GM23338 (cell line): ENCODE results near the gene SAFB2. TPM values are rescaled to one million over a fixed set of nuclear protein-coding genes. Genes with fewer than 3 reads are reported as not detected.

Experiments
- ATAC-seq: fragments of 200-7000 bp; cut with Tn5 transposase; 3 replicates; pipeline ENCODE4 v1.9.1; 2020
- DNase-seq: peaks from one replicate; pipeline ENCODE4 v3.0.0-alpha.2; 2015; ENCODE audit warnings: low spot score
- H2AFZ ChIP-seq: fragments of 200-600 bp; sonication (generic); 2 replicates; pipeline ENCODE4 v1.8.0; 2016; ENCODE audit warnings: antibody characterized with exemption, mild to moderate bottlenecking, moderate library complexity
- H3F3A ChIP-seq: fragments of 200-600 bp; sonication (generic); replicated peaks from 2 replicates; pipeline ENCODE4 v1.8.0; 2017; ENCODE audit warnings: antibody characterized with exemption, mixed run types, low read depth
- H3K27ac ChIP-seq: fragments of 200-600 bp; sonication (generic); 2 replicates; pipeline ENCODE4 v1.6.1; 2016; ENCODE audit warnings: low read depth
- H3K27me3 ChIP-seq: fragments of 200-600 bp; sonication (generic); 2 replicates; pipeline ENCODE4 v1.8.0; 2016; ENCODE audit warnings: mild to moderate bottlenecking, mixed run types, moderate library complexity; ENCODE audit not compliant: insufficient read depth
- H3K36me3 ChIP-seq: fragments of 200-600 bp; sonication (generic); 2 replicates; pipeline ENCODE4 v1.8.0; 2016; ENCODE audit warnings: mild to moderate bottlenecking; ENCODE audit not compliant: insufficient read depth
- H3K4me1 ChIP-seq: fragments of 200-600 bp; sonication (generic); 2 replicates; pipeline ENCODE4 v1.8.0; 2016; ENCODE audit warnings: mild to moderate bottlenecking, moderate library complexity; ENCODE audit not compliant: insufficient read depth
- H3K4me2 ChIP-seq: fragments of 200-600 bp; sonication (generic); 2 replicates; pipeline ENCODE4 v1.7.1; 2017; ENCODE audit warnings: mixed run types
- H3K4me3 ChIP-seq: fragments of 200-600 bp; sonication (generic); 2 replicates; pipeline ENCODE4 v1.6.1; 2016; ENCODE audit warnings: mixed run types
- H3K79me2 ChIP-seq: fragments of 200-600 bp; sonication (generic); replicated peaks from 2 replicates; pipeline ENCODE4 v1.8.0; 2017; ENCODE audit warnings: mild to moderate bottlenecking; ENCODE audit not compliant: insufficient read depth
- H3K9me2 ChIP-seq: fragments of 200-600 bp; sonication (generic); 2 replicates; pipeline ENCODE4 v1.8.0; 2017; ENCODE audit not compliant: insufficient read depth
- H4K20me1 ChIP-seq: fragments of 200-600 bp; sonication (generic); replicated peaks from 2 replicates; pipeline ENCODE4 v1.8.0; 2017; ENCODE audit warnings: mild to moderate bottlenecking; ENCODE audit not compliant: insufficient read depth
- H3K27ac Mint-ChIP-seq: 2 replicates; pipeline ENCODE4 v1.8.0; 2020; ENCODE audit warnings: inconsistent platforms, mild to moderate bottlenecking, moderate library complexity, mixed read lengths
- H3K27me3 Mint-ChIP-seq: 3 replicates; pipeline ENCODE4 v1.8.0; 2022; ENCODE audit warnings: low read depth, mild to moderate bottlenecking, moderate library complexity, mixed read lengths, inconsistent platforms; ENCODE audit not compliant: insufficient read depth, poor library complexity
- H3K36me3 Mint-ChIP-seq: 3 replicates; pipeline ENCODE4 v1.8.0; 2021; ENCODE audit warnings: low read depth, mild to moderate bottlenecking, inconsistent platforms, moderate library complexity, mixed read lengths
- H3K4me1 Mint-ChIP-seq: 3 replicates; pipeline ENCODE4 v1.8.0; 2020; ENCODE audit warnings: mild to moderate bottlenecking, inconsistent platforms, mixed read lengths
- H3K4me3 Mint-ChIP-seq: 3 replicates; pipeline ENCODE4 v1.8.0; 2021; ENCODE audit warnings: moderate library complexity, mild to moderate bottlenecking, inconsistent platforms, mixed read lengths
- H3K9me3 Mint-ChIP-seq: 3 replicates; pipeline ENCODE4 v1.8.0; 2020; ENCODE audit warnings: moderate library complexity, mild to moderate bottlenecking, inconsistent platforms, mixed read lengths
- EZH2 ChIP-seq: fragments of 200-600 bp; sonication (generic); IDR thresholded peaks from one replicate; pipeline ENCODE4 v1.8.0; 2017; ENCODE audit warnings: antibody characterized with exemption, mild to moderate bottlenecking, low read depth; ENCODE audit not compliant: unreplicated experiment
- JUNB ChIP-seq: IDR thresholded peaks from one replicate; pipeline ENCODE4 v1.6.1; 2016; ENCODE audit warnings: antibody characterized with exemption; ENCODE audit not compliant: unreplicated experiment
- POLR2AphosphoS5 ChIP-seq: IDR thresholded peaks from 2 replicates; pipeline ENCODE4 v1.6.1; 2016; ENCODE audit warnings: antibody characterized with exemption, low read depth
- REST ChIP-seq: IDR thresholded peaks from one replicate; pipeline ENCODE4 v1.6.1; 2018; ENCODE audit warnings: antibody characterized with exemption; ENCODE audit not compliant: unreplicated experiment
- STAT1 ChIP-seq: IDR thresholded peaks from one replicate; pipeline ENCODE4 v1.6.1; 2016; ENCODE audit warnings: antibody characterized with exemption; ENCODE audit not compliant: unreplicated experiment
- ZNF114 ChIP-seq: fragments of 250-450 bp; sonication (Bioruptor Pico); IDR thresholded peaks from 2 replicates; pipeline ENCODE4 v1.5.0; 2020; ENCODE audit warnings: mild to moderate bottlenecking, moderate library complexity
- ZNF331 ChIP-seq: fragments of 250-450 bp; sonication (Bioruptor Pico); IDR thresholded peaks from 2 replicates; pipeline ENCODE4 v1.5.0; 2020; ENCODE audit warnings: low read depth, mild to moderate bottlenecking, moderate library complexity
- polyA plus RNA-seq: library from polyadenylated mRNA; unstranded; fragments of >200 nt; fragmentation: Nextera tagmentation; extraction: Ambion mirVana; gene quantifications from 2 replicates; pipeline ENCODE4 v1.2.1, GENCODE V29; 2016
- total RNA-seq: library from RNA; depleted of rRNA; stranded (reverse); fragments of >200 nt; shearing (Covaris generic); gene quantifications from 2 replicates; pipeline ENCODE4 v1.2.3, GENCODE V29; 2014
- TF ChIP-seq, protein P1 (sequence below): IDR thresholded peaks from 2 replicates; pipeline ENCODE4 v1.6.1; 2016; ENCODE audit warnings: antibody characterized with exemption

SAFB2 gene
- total and polyA plus RNA-seq, 2 experiments from 2014 or later: 37.7 to 102 TPM

- H3K4me1 Mint-ChIP-seq: no peaks in the 10 kb centered on the region
- peaks cover 42% of the 10 kb centered on the region for H3K79me2 ChIP-seq
- H3K27me3 Mint-ChIP-seq: no peaks in the 10 kb centered on the region
- no peak for ATAC-seq
- TF ChIP-seq STAT1 (no peak), EZH2 (no peak), ZNF114 (no peak), REST (no peak), JUNB (no peak), POLR2AphosphoS5 (no peak), ZNF331 (no peak)
- TF ChIP-seq, protein P1, sequence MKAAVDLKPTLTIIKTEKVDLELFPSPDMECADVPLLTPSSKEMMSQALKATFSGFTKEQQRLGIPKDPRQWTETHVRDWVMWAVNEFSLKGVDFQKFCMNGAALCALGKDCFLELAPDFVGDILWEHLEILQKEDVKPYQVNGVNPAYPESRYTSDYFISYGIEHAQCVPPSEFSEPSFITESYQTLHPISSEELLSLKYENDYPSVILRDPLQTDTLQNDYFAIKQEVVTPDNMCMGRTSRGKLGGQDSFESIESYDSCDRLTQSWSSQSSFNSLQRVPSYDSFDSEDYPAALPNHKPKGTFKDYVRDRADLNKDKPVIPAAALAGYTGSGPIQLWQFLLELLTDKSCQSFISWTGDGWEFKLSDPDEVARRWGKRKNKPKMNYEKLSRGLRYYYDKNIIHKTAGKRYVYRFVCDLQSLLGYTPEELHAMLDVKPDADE: no peak
- H3K4me3 ChIP-seq: no peak overlapping the region
- peaks cover 57% of the 10 kb centered on the region for H3K36me3 ChIP-seq
- no peaks in the 10 kb centered on the region for H3K4me1 ChIP-seq
- H3K27ac Mint-ChIP-seq: no peak overlapping the region
- H3K4me2 ChIP-seq: no peak overlapping the region
- DNase-seq: no peak
- H3K4me3 Mint-ChIP-seq: no peak overlapping the region
- H3K27ac ChIP-seq: no peak overlapping the region
- peaks cover 92% of the 10 kb centered on the region for H3K36me3 Mint-ChIP-seq
- H2AFZ ChIP-seq: no peak overlapping the region
- no peaks in the 10 kb centered on the region for H3K9me2 ChIP-seq
- H4K20me1 ChIP-seq: peaks cover 52% of the 10 kb centered on the region
- H3K27me3 ChIP-seq: no peaks in the 10 kb centered on the region
- H3K9me3 Mint-ChIP-seq: no peaks in the 10 kb centered on the region
- peaks cover 17% of the 10 kb centered on the region for H3F3A ChIP-seq
Measured at GRCh38 chr19:5648464-5648863, 25.9 kb upstream of the SAFB2 start.

GRCh38 chr19:5646703-5647102 lies 24.1 kb upstream of the SAFB2 start:
- Histone ChIP-seq H2AFZ (no peak overlapping the region), H4K20me1 (peaks cover 62% of the 10 kb centered on the region), H3K36me3 (peaks cover 70% of the 10 kb centered on the region), H3K27ac (no peak overlapping the region), H3K4me1 (no peaks in the 10 kb centered on the region), H3F3A (peaks cover 12% of the 10 kb centered on the region; the same call in 1 of the 2 replicates), H3K27me3 (no peaks in the 10 kb centered on the region), H3K4me3 (no peak overlapping the region), H3K9me2 (no peaks in the 10 kb centered on the region), H3K79me2 (peaks cover 59% of the 10 kb centered on the region), H3K4me2 (no peak overlapping the region)
- DNase-seq: no peak
- Mint-ChIP-seq H3K36me3 (peaks cover 93% of the 10 kb centered on the region), H3K27ac (no peak overlapping the region), H3K27me3 (no peaks in the 10 kb centered on the region), H3K4me1 (no peaks in the 10 kb centered on the region), H3K9me3 (no peaks in the 10 kb centered on the region), H3K4me3 (no peak overlapping the region)
- TF ChIP-seq EZH2: no peak
- no peak for ATAC-seq
